Kidney tubule cell (primary cell): ENCODE measurements around the gene NBDY.
"Not testable (repeated sequence)": the region's sequence is repeated elsewhere in the genome, so short reads cannot be mapped to it uniquely, and the experiment has no call there.

ENCODE experiments used
- DNase-seq: peaks from one replicate; pipeline ENCODE4 v3.0.0-alpha.2; 2018; ENCODE audit warnings: low spot score

Gene NBDY, protein sequence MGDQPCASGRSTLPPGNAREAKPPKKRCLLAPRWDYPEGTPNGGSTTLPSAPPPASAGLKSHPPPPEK

DNA sequence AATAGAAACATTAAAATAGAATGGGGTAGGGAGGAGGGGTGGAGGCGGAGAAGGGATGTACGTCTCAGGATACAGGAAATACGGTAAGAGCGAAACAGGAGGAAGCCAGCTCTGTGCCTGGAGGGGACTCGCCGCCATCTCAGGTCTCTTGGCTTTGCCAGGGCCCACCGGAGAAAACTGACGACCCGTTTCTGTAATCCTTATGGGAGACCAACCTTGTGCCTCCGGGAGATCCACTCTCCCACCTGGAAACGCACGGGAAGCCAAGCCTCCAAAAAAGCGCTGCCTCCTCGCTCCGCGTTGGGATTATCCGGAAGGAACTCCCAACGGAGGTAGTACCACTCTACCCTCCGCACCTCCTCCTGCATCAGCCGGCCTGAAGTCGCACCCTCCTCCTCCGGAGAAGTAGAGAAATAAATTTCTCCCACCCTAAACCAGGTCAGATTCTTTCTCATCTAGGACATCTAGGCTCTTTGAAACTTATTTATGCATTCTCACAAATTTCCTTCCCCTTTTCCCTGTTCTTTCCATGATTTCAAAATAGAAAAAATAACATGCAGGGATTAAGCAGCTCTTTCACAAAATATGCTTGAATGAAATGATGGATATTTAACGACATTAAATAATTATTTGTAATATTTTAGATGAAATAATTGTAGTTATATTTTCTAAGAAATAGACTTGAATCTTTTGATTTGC lies at the start of gene NBDY:
Gene NBDY, plus strand, starts transcription at position 92 of the 699 bp plus-strand sequence. Its CDS starts 111 bp downstream, at position 203.
- DNase-seq, result peak; percentile 57

DNA sequence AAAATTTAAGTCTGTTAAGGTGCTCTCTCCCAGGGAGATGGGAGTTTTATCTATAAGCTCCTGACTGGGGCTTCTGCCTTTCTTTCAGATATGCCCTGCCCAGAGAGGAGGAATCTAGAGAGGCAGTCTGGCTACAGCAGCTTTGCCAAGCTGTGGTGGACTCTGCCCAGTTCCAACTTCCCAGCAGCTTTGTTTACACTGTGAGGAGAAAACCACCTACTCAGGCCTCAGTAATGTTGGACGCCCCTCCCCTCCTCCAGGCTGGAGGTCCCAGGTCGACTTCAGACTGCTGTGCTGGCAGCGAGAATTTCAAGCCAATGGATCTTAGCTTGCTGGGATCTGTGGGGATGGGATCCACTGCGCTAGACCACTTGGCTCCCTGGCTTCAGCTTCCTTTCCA lies 24.5 kb upstream of the NBDY start:
- DNase-seq, result not testable (repeated sequence)

DNA sequence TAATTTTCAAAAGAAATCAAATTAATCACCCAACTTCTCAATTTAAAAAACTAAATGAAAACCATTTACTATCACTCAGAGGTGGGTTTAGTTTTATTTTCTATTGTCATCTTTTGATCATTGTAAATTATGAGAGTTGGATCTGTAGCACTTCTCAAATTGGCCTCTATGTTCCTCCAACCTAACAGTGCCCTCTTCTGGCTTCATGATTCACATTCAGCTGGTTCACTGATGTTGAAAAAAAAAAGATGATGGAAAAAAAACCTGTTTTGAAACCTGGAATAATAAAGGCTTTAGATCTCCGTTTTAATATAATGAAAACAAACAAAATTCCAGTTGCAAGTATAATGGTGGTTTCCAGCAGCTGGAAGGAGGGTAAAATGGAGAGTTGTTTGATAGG lies 2.4 kb upstream of the NBDY start:
- peak; percentile 58 for DNase-seq

DNA sequence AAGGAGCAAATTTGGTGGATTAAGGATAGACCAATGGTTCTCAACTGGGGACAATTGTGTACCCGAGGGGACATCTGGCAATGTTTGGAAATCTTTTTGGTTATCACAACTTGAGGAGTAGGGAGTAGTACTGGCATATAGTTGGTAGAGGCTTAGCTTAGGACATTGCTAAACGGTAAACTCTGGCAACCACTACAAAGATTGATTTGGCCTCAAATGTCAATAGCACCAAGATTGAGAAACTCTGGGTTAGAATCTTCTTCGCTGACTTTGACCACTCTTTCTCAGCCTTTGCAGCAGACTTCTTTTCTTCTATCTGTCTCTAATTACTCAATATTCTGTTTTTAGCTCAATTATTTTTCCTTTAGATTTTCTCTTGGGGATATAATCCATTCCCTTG lies 1.5 kb upstream of the NBDY start:
- no peak for DNase-seq

DNA sequence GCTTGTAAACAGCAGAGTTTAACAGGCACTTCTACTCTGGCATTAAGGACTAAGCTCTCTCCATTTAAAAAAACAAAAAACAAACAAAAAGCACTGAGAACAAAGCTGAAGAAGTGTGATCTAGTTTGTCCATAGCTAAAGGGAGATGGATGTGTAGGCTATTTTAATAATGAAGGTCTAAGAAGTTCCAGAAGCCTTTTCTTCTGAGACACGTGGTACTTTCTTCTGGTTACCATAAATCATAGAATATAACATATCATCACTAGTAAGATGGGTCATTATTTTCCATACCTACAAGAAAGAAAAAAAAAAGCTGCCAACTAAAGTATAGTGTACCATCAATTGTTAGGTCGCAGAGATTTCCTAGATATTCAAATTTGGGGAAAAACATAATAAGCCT lies 722 bp upstream of the NBDY start:
- no peak for DNase-seq

DNA sequence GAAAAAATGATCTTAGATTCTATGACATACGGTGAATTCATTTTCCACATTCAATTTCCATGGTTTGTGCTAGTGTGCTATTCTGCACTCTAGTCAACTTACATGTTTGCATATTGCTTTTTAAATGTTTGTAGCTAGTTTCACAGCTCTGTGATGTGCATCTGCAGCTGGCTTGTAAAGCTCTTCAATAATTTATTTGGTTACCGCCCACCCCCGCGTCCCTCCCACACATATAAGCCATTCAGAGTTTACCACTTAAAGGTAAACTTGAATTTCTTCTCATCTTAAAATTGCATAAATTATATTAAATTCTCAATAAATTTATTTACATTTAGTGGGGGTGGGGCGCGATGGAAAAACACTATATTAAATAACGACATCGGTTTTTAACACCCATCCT lies 291 bp upstream of the NBDY start:
- peak; percentile 16 for DNase-seq

DNA sequence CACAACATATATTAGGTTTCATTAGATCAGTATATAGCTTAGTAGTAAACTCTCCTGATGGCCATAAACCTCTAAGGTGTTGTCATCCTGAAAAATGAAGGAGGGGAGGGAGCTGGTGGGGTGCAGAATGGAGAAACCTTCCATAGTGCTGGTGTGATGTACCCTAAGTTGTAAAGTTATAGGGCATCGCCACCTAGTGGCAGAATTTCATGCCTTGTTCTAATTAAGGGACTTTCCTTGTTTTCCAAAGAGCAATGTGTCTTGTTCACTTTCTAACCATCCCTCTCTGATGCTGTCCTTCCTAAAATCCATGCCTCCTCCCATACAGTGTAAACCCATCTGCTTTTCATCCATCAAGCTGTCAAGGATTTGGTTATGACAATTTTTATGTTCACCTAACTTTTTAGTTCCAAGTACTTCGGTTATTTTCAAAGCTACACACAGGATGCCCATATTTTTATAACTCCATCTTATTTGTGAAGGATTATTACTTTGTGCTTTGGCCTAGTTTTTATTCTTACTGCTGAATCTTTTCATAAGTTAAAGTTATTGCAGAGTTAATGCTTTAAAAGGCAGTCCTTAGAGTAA lies 4.5 kb downstream of the NBDY start:
- DNase-seq, result peak; percentile 48

DNA sequence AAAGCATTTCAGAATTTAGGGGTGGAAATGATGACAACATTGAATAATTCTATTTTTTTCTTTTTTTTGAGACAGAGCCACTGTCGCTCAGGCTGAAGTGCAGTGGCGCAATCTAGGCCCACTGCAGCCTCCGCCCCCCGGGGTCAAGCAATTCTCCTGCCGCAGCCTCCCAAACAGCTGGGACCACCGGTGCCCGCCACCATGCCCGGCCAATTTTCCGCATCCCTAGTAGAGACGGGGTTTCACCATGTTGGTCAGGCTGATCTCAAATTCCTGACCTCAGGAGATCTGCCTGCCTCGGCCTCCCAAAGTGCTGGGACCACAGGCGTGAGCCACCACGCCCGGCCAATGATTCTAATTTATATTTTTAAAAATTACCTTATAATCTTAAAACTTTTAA lies 7.2 kb downstream of the NBDY start:
- DNase-seq, result no peak

DNA sequence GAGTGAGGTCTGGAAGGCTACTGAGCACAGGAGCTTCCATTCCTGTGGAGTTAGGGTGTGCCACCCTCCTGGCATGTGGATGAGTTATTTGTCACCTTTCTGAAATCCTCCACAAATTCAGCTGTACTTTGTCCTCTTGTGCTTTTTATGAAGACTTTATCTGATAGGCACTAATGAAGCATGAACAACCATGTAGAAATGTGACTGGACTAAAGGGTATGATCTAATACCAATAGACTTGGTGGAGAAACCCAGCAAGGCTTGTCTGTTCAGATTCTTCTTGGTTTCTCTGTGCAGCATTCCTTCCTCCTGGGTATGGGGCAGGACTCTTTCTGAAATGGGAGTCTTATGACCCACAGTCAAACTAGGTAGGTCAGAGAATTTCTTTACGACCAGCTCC lies 9.6 kb downstream of the NBDY start:
- peak; percentile 69 for DNase-seq

DNA sequence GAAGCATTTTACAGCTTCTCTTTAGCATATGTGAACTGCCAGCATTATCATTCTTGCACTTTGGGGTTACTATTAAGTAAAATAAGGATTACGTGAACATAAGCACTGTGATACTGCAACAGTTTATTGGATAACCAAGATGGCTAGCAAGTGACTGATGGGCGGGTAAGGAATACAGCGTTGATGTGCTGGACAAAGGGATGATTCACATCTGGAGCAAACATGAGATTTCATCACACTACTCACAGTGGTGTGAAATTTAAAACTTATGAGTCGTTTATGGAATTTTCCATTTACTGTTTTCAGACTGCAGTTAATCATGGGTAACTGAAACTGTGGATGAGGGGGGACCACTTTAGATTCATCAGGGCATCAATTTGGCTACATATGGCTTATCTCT lies 16.0 kb downstream of the NBDY start:
- peak; percentile 78 for DNase-seq

DNA sequence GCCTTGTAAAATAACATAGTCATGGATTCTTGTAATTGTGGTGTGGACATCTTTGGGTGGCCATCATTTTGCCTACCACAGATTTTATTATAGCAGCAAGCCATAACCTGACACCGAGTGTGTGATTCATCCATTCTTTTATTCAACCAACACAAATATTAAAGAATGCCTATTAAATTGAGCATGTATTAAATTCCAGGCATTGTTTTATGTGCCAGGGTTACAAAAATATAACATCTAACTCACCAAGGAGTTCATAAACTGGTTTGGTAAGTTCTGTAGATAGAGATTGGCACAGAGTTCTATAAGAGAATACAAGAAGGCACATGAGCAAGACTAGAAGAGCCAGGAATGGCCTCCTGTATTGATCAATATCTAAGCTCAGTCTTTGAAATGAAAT lies 18.0 kb downstream of the NBDY start:
- DNase-seq, result no peak

DNA sequence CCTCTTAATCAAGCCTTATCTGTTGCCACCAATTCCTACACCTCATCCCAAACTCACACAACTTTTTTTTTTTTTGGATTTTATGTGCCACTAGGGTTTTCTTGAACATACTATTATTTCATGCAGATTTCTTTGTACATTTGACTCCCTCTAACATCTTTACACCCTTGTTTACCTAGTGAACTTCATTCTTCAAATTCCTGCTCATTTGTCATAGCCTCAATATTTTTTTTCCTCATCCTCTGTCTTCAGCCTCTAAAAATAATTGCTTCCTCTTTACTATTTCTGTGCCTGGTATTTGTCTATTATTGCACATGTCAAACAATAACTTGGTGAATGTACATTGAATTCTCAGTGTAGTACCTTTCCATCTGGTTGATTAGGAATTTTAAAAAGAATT lies 22.0 kb downstream of the NBDY start:
- peak; percentile 43 for DNase-seq

DNA sequence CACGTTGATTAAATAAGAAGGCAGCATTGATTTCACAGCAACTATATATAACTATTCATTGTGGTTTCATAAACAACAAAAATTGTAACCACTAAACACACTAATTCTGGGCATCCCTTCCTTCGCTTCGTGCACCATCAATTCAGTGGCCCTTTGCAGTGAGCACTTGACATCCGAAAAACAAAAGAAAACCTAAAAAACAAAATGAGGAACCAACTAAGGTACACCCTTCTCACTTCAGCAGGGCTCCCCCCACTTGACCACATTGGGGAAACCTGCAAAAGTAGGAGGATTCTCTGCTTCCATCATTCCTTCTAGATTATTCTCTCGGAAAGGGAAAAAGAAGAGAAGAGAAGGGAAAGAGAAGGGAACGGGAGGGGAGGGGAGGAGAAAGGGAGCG lies 28.3 kb downstream of the NBDY start:
- no peak for DNase-seq

DNA sequence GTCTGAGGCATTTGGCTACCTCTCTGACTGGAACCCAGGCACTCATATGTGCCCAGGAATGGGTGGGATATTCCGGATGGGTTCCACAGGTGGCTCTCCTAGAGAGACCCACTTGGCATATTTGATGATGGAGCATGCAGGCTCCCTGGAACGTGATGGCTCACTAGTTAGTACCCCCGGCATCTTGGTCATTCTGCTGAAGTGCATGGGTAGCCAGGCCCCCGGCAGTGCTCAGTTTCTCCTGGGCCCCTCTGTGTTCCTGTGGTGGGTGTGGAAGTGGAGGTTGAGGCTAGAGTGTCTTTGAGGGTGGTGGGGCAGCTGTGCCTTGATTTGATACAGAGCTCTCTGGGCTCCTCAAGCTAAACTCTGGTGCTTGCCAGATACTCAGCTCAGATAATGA lies 29.4 kb downstream of the NBDY start:
- no peak for DNase-seq

DNA sequence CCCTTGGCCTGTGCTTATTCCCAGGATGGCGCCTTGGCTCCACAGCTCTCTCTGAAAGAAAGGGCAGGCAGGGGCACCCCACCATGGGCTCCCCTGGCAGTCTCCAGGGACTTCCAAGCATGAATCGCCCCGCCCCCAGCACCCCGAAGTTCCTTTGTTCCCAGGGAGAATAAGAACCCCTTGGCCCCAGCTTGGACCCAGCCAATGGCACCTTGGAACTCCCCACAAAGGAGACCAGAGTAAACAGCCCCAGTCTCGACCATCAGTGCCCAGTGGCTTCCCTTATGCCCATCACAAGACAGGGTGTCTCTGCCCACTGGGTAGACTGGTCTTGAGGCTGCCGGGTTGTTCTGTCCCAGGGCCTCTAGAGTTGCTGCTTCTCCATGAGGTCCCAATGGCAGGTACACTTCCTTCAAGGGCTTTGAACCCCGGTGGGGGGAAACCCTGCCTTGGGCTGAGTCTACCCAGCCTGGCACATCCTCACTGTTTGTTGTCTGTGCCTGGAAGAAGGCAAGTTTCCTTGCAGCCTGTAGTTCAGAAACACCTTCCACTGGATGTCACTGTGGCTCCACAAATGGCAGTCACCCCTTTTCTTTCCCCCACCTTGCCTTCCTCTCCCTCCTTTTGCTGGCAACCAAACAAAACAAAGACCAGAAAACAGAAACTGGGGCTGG lies 30.8 kb downstream of the NBDY start:
- no peak for DNase-seq

DNA sequence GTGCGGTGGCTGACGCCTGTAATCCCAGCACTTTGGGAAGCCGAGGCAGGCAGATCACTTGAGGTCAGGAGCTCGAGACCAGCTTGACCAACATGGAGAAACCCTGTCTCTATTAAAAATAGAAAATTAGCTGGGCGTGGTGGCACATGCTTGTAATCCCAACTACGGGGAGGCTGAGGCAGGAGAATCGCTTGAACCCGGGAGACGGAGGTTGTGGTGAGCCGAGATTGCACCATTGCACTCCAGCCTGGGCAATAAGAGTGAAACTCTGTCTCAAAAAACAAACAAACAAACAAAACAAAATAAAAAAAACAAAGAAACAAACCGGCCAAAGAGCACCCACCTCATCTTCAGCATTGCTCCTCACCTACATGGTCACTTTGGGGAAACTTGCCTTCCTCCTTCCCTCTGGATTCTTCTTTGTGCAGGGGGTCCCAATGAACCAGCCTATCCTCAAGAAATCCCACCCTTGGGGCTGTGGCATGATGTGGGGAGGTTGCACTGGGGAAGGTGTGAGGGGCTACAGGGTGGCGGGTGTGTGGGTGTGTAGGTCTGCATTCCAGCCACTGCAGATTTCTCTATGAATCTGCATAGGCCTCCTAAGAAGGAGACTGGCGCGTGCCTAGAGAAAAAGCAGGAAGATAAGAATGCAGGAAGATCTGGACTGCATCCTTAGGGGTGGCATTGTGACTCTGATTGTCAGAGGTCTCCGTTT lies 31.5 kb downstream of the NBDY start:
- DNase-seq, result not testable (repeated sequence)

DNA sequence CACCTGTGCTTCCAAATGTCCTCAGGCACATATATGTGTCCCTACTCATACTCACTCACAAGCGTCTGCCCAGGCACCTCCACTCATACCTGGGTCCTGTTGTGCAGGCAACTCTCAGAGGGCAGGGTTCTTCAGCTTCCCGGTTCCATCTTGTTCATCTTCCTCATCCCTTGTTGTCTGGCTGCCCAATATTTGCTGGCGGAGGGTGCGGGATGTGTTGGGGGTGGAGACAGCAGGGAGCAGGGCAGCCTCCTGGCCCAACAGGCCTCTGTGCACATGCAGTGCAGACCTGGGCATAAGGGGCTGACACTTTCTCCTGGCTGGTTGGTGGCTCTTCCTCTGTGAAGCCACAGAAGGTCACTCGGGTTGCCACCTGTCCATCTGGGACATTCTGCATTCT lies 32.1 kb downstream of the NBDY start:
- DNase-seq, result no peak

DNA sequence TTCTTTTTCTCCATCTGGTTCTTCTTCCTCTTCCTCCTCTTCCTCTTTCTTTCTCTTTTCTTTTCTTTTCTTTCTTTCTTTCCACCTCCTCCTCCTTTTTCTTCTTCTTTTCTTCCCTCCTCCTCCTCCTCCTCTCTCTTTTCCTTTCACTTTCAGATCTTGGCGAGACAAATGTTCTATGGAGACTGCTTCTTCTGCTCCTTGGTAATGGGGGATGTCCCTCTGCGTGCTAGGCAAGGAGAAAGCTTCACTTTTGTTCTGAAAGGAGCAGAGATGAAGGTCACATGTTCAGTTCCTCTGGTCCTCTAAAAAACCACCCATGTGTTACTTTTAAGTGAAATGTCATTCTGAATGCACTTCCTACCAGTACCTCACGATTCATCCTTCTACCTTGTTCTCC lies 33.2 kb downstream of the NBDY start:
- DNase-seq, result no peak

DNA sequence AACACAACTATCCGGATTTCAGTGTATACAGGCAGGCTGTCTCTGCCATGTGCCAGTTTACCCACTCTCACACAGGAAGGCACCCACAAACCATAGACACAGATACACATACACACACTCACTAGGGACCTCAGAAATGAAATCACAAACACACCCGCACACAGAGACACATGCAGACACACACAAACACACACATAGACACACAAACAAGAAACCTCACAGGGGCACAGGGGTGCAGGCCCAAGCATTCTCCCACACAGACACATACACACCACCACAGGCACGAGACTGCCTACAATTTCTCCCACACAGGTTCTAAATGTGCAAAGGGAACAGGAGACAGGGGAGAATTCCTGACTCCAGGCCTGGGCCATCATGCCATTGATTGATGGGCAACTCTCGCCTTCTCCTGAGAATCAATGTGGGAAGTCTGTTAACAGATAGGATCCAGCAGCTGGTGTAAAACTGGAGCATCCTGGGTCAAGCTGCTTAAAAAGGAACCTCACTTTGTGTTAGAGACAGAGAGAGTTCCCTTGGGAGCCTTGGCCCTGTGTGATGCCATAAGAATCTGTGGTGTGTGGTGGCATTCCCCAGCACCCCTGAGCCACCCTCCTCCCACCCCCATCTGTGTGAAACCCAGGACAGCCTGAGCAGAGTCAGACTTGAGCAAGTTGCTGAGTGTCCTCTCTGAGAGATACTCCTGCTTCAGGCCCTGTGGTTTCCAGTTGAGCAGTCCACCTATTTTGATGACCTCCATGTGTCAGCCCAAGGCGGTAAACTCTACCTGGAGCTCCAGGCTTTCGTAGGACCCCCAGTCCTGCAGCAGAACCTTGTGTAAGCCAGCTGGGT lies 33.9 kb downstream of the NBDY start:
- peak; percentile 36 for DNase-seq

DNA sequence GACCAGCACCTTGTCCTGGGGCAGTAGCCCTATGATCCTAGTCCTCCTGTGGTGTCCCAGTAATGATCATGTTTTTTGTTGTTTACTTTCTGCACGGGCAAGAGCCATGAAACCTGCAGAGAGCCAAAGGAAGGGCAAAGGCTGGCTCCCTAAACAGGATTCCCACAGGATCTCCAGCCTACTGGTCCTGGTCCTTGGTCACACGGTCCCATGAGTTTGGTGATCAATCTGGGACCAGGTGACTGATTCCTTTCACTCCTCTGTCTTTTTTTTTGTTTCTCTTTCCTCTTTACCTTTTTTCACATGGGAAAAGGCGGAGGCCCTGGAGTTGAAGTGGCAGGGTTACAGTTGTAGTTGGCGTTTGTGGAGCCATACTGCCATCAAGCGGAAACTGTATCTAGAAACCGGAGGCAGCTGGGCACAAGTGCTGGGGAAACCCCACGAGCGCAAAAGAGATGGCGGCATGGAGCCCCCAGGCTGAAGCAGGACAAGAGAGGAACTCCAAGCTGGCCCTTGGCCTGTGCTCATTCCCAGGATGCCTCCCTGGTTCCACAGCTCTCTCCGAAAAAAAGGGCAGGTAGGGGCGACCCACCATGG lies 34.6 kb downstream of the NBDY start:
- peak; percentile 87 for DNase-seq
